HepG2 (cell line): Measurements from ENCODE around the gene EEF1AKMT3. TPM values are rescaled to one million over a fixed set of nuclear protein-coding genes. Genes with fewer than 3 reads are reported as not detected.
A peak's percentile ranks its signal among the peaks of the same experiment; 100 is the strongest.

Experiments
- DPF2 ChIP-seq: sonication (generic); formaldehyde crosslinking; IDR thresholded peaks from 2 replicates; pipeline ENCODE4 v1.4.0; 2020; ENCODE audit warnings: mild to moderate bottlenecking, low read depth, missing genetic modification reagents, borderline replicate concordance
- ESRRA ChIP-seq: sonication (generic); formaldehyde crosslinking; IDR thresholded peaks from 2 replicates; pipeline ENCODE4 v1.5.1; 2020; ENCODE audit warnings: mild to moderate bottlenecking, low read depth, missing genetic modification reagents
- HDAC1 ChIP-seq: sonication (generic); formaldehyde crosslinking; IDR thresholded peaks from 2 replicates; pipeline ENCODE4 v1.5.1; 2020; ENCODE audit warnings: mild to moderate bottlenecking, missing genetic modification reagents
- KLF15 ChIP-seq: sonication (generic); formaldehyde crosslinking; IDR thresholded peaks from 2 replicates; pipeline ENCODE4 v1.8.1; 2023; ENCODE audit warnings: borderline replicate concordance, mild to moderate bottlenecking, inconsistent platforms, missing genetic modification reagents, mixed read lengths
- LCORL ChIP-seq, 2 experiments: fragments of 450-650 bp in 1 of 2; sonication (generic) in 1 of 2; formaldehyde crosslinking in 1 of 2; IDR thresholded peaks; 2 replicates each; pipeline versions ENCODE4 v1.5.0 to v1.6.1; 2017 to 2020; ENCODE audit warnings: antibody characterized with exemption in 1 of 2, missing genetic modification reagents in 1 of 2
- MZF1 ChIP-seq: sonication (generic); formaldehyde crosslinking; IDR thresholded peaks from 2 replicates; pipeline ENCODE4 v1.8.1; 2023; ENCODE audit warnings: mild to moderate bottlenecking, missing genetic modification reagents, borderline replicate concordance
- PBX3 ChIP-seq: sonication (generic); formaldehyde crosslinking; IDR thresholded peaks from 2 replicates; pipeline ENCODE4 v1.8.1; 2023; ENCODE audit warnings: missing genetic modification reagents, inconsistent platforms, borderline replicate concordance
- PHB2 ChIP-seq: fragments of 450-650 bp; IDR thresholded peaks from 2 replicates; pipeline ENCODE4 v1.6.1; 2018; ENCODE audit not compliant: partially characterized antibody
- SMC3 ChIP-seq: IDR thresholded peaks from 2 replicates; pipeline ENCODE4 v1.6.1; 2011; ENCODE audit warnings: low read length, improper control_type of control experiment
- STAG1 ChIP-seq: sonication (generic); formaldehyde crosslinking; IDR thresholded peaks from 2 replicates; pipeline ENCODE4 v1.4.0; 2020; ENCODE audit warnings: missing genetic modification reagents
- XBP1 ChIP-seq: sonication (generic); formaldehyde crosslinking; IDR thresholded peaks from 2 replicates; pipeline ENCODE4 v1.5.0; 2020; ENCODE audit warnings: missing genetic modification reagents
- ZBTB8A ChIP-seq: sonication (generic); formaldehyde crosslinking; IDR thresholded peaks from 2 replicates; pipeline ENCODE4 v1.4.0; 2020; ENCODE audit warnings: mild to moderate bottlenecking, low read depth, missing genetic modification reagents, borderline replicate concordance
- ZEB1 ChIP-seq: IDR thresholded peaks from 2 replicates; pipeline ENCODE4 v1.6.1; 2012; ENCODE audit warnings: mild to moderate bottlenecking, low read depth, inconsistent platforms; ENCODE audit not compliant: insufficient replicate concordance
- ZFP37 ChIP-seq: sonication (generic); formaldehyde crosslinking; IDR thresholded peaks from 2 replicates; pipeline ENCODE4 v1.4.0; 2020; ENCODE audit warnings: missing genetic modification reagents, borderline replicate concordance
- ZNF260 ChIP-seq: sonication (generic); formaldehyde crosslinking; IDR thresholded peaks from 2 replicates; pipeline ENCODE4 v1.4.0; 2020; ENCODE audit warnings: missing genetic modification reagents, low read depth, mild to moderate bottlenecking, borderline replicate concordance
- ZNF280D ChIP-seq: sonication (generic); formaldehyde crosslinking; IDR thresholded peaks from 2 replicates; pipeline ENCODE4 v1.5.1; 2020; ENCODE audit warnings: mild to moderate bottlenecking, missing genetic modification reagents
- ZNF724P ChIP-seq: sonication (generic); formaldehyde crosslinking; IDR thresholded peaks from 2 replicates; pipeline ENCODE4 v1.8.0; 2022; ENCODE audit warnings: missing genetic modification reagents, borderline replicate concordance
- ZNF747 ChIP-seq: sonication (generic); formaldehyde crosslinking; IDR thresholded peaks from 2 replicates; pipeline ENCODE4 v1.8.1; 2023; ENCODE audit warnings: missing genetic modification reagents, mild to moderate bottlenecking, borderline replicate concordance
- polyA plus RNA-seq, 8 experiments: library from polyadenylated mRNA; depleted of rRNA in 3 of 8; stranded (reverse) in 7 of 8; unstranded in 1 of 8; fragments of >200 nt; fragmentation: Illumina TruSeq in 4 of 8; extraction: Trizol in 4 of 8; gene quantifications; 2 replicates each; pipeline versions ENCODE4 v1.2.1 to v1.2.3, GENCODE V29; 2011 to 2016; ENCODE audit warnings: low read depth in 4 of 8, missing spikeins in 1 of 8, mixed read lengths in 1 of 8; ENCODE audit not compliant: insufficient read depth in 1 of 8
- total RNA-seq, 5 experiments: library from RNA; depleted of rRNA; stranded (reverse); fragments of >200 nt; fragmentation: Illumina TruSeq; extraction: Trizol; gene quantifications; 2 replicates each; pipeline ENCODE4 v1.2.3, GENCODE V29; 2016; ENCODE audit warnings: low read depth in 1 of 5
- TF ChIP-seq, protein P1 (sequence below): IDR thresholded peaks from 2 replicates; pipeline ENCODE4 v1.6.1; 2016
- TF ChIP-seq, protein P2 (sequence below): sonication (generic); formaldehyde crosslinking; IDR thresholded peaks from 2 replicates; pipeline ENCODE4 v1.4.0; 2020; ENCODE audit warnings: mild to moderate bottlenecking, missing genetic modification reagents

EEF1AKMT3 gene
- total and polyA plus RNA-seq, 2 of the 13 experiments (the other 11 are each of a cell fraction or from before 2014, with no cell fraction given), result 4.7 to 11.4 TPM

DNA sequence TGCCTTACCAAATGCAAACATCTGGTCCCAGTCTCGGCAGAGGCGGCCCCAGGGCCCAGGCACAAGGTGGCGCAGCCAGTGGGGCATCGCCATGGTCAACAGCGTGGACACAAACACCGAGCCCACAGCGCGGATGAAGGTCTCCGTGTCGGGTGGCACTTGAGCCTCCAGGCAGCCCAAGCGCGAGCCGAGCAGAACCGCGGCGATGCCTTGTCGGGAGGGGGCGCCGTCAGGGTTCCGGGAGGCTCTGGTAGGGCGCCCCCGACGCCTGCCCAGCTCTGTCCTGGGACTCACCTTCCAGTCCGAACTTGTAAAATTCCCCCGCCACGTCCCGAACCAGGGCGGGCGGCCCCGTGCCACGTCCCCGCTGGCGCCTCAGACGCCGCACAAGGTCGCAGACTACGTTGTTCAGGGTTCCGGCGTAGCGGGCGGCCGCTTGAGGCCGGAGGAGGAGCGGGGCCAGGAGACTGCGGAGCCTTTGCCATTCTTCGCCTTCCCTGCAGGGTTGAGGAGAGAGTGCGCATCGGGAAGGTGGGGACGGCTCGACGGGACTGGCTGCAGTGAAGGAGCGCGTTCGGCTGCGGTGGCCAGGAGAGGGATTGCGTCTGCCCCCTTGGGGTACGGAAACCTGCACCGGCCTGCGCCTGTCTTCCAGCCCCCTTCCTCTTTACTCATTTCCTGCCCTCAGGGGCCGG is 7.3 kb upstream of the EEF1AKMT3 start (continued):
- TF ChIP-seq DPF2 (CRISPR knock-in tag), result no peak
- TF ChIP-seq, protein P1, sequence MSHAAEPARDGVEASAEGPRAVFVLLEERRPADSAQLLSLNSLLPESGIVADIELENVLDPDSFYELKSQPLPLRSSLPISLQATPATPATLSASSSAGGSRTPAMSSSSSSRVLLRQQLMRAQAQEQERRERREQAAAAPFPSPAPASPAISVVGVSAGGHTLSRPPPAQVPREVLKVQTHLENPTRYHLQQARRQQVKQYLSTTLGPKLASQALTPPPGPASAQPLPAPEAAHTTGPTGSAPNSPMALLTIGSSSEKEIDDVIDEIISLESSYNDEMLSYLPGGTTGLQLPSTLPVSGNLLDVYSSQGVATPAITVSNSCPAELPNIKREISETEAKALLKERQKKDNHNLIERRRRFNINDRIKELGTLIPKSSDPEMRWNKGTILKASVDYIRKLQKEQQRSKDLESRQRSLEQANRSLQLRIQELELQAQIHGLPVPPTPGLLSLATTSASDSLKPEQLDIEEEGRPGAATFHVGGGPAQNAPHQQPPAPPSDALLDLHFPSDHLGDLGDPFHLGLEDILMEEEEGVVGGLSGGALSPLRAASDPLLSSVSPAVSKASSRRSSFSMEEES (CRISPR knock-in tag), result no peak
- TF ChIP-seq KLF15 (CRISPR knock-in tag), result 0 out of 2 replicates have a peak, but pooled peaks have one; percentile 39
- TF ChIP-seq HDAC1, result peak; percentile 39; the same call in 1 of the 2 replicates
- 0 out of 2 replicates have a peak, but pooled peaks have one; percentile 27 for TF ChIP-seq MZF1 (CRISPR knock-in tag)
- TF ChIP-seq, protein P2, sequence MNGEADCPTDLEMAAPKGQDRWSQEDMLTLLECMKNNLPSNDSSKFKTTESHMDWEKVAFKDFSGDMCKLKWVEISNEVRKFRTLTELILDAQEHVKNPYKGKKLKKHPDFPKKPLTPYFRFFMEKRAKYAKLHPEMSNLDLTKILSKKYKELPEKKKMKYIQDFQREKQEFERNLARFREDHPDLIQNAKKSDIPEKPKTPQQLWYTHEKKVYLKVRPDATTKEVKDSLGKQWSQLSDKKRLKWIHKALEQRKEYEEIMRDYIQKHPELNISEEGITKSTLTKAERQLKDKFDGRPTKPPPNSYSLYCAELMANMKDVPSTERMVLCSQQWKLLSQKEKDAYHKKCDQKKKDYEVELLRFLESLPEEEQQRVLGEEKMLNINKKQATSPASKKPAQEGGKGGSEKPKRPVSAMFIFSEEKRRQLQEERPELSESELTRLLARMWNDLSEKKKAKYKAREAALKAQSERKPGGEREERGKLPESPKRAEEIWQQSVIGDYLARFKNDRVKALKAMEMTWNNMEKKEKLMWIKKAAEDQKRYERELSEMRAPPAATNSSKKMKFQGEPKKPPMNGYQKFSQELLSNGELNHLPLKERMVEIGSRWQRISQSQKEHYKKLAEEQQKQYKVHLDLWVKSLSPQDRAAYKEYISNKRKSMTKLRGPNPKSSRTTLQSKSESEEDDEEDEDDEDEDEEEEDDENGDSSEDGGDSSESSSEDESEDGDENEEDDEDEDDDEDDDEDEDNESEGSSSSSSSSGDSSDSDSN (CRISPR knock-in tag), result peak; percentile 75
- TF ChIP-seq PBX3, result no peak
- no peak for TF ChIP-seq XBP1 (CRISPR knock-in tag)
- TF ChIP-seq ESRRA, result no peak
- no peak for TF ChIP-seq LCORL (IDR thresholded peaks at IDR 0.05)
- TF ChIP-seq LCORL (CRISPR knock-in tag; IDR thresholded peaks at IDR 0.05), result peak; percentile 71
- no peak for TF ChIP-seq ZFP37 (CRISPR knock-in tag)
- TF ChIP-seq STAG1 (CRISPR knock-in tag), result peak; percentile 38
- TF ChIP-seq SMC3, result no peak
- no peak for TF ChIP-seq ZBTB8A
- TF ChIP-seq ZNF724P (CRISPR knock-in tag), result 0 out of 2 replicates have a peak, but pooled peaks have one; percentile 17
- TF ChIP-seq ZEB1, result no peak
- no peak; the same call in 1 of the 2 replicates for TF ChIP-seq ZNF280D (CRISPR knock-in tag)
- TF ChIP-seq PHB2, result no peak
- TF ChIP-seq ZNF260, result no peak
- no peak for TF ChIP-seq ZNF747 (CRISPR knock-in tag)
